ENCODE measurements around the gene RALGPS2. TPM values are rescaled to one million over a fixed set of nuclear protein-coding genes. Genes with fewer than 3 reads are reported as not detected.
A peak's percentile ranks its signal among the peaks of the same experiment; 100 is the strongest.

Gene RALGPS2
- total RNA-seq, 2 experiments from 2014 or later: 4.8 to 5.5 TPM

DNA sequence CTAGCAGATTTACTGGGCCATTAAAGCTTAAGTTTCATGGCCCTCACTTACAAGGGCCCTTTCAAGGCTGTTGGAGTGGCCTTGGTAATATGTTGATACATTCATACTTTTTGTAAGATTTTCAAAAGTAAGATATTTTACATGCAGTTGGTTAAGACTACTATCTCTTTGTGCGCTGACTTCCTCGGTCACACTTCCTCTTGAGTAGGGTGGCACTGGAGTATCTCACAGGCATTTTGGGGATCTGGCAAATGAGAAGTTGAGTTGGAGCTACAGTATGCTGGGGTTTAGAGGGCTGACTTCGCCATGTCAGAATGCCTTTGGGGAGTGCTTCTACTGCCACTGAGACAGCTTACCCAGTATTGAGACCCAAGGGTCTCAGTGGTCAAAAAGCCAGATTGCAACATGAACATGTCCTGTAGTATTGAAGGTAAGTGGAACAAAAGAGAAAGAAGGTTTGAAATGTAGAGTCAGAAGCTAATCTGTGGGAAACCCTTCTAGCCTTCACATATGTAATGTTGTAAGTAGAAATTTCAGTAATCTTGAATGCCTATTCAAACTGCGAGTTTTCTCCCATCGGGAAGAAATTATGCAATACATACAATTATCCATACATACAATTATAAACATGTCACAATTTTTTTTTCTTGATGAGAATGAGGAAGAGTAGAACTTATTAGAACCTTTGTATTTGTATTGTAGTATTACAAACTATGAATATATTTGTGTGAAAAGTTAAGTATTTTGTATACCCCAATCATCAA lies 32.3 kb upstream of the RALGPS2 start:
- Mint-ChIP-seq H3K27ac (no peak overlapping the region), H3K9me3 (ENCODE audit: low read depth) (no peaks in the 10 kb centered on the region), H3K27me3 (peaks cover 1% of the 10 kb centered on the region), H3K4me3 (no peak overlapping the region), H3K4me1 (no peaks in the 10 kb centered on the region), H3K36me3 (ENCODE audit: low read depth) (no peaks in the 10 kb centered on the region)
- CTCF ChIA-PET: interaction anchor here (0.7 to 0.9 kb wide), 2 partner anchors 13 to 28 kb away, joined by 3 to 4 read pairs; no protein-coding TSS in a partner anchor
- ATAC-seq: no peak
- POLR2A ChIA-PET: no interaction called here
- DNase-seq: no peak
- intact Hi-C loops (cut with DNase I, micrococcal nuclease): no loop called here

DNA sequence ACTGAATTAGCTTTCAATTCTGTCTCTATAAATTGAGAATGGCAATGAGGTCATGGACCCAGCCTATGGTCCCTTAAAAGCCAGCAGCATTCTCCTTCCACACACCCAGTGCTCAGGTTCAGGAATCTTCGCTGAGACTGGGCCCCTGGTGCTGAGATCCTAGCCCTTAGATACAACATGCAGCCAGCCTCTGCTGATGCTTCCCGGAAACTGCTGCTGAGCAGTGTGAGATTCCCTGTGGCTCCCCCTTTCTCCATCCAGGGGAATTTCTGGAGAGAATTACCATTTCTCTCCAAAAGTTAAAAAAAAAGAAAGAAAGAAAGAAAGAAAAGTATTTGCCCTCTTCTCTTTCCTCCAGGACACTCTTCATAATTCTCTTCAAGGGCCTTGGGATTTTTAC lies 31.7 kb upstream of the RALGPS2 start:
- DNase-seq: no peak
- Mint-ChIP-seq H3K4me1 (no peaks in the 10 kb centered on the region), H3K27me3 (no peaks in the 10 kb centered on the region), H3K27ac (no peak overlapping the region), H3K9me3 (ENCODE audit: low read depth) (no peaks in the 10 kb centered on the region), H3K36me3 (ENCODE audit: low read depth) (no peaks in the 10 kb centered on the region), H3K4me3 (no peak overlapping the region)
- no peak for ATAC-seq
- ChIA-PET CTCF (no interaction called here), POLR2A (no interaction called here)
- intact Hi-C loops (cut with DNase I, micrococcal nuclease): no loop called here

DNA sequence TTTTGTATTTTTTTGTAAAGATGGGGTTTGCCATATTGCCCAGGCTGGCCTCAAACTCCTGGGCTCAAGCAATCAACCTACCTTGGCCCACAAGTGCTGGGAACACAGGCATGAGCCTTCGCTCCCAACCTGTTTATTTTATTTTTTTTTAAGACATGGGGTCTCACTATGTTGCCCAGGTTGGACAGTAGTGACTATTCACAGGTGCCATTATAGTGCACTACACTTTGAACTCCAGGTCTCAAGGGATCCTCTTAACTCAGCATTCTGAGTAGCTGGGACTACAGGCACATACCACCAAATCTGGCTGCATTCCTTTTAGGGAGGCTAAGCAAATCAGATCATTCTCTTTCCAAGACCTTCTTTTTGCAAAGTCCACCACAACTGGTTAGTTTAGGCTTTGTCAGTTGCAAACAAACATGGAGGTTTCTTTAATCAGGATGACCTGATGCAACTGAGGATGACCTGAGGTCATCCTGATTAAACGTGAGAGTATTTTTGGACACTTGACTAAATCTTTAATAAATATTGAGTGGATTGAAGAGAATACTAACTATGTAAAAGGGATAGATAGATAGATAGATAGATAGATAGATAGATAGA lies 30.0 kb upstream of the RALGPS2 start:
- CTCF ChIA-PET: interaction anchor here (0.6 kb wide), 1 partner anchor 100 kb away, joined by 3 read pairs; no protein-coding TSS in a partner anchor
- no peak overlapping the region for H3K27ac Mint-ChIP-seq
- DNase-seq (no peak), ATAC-seq (no peak)
- no peaks in the 10 kb centered on the region for H3K9me3 Mint-ChIP-seq (ENCODE audit: low read depth)
- no peaks in the 10 kb centered on the region for H3K36me3 Mint-ChIP-seq (ENCODE audit: low read depth)
- intact Hi-C loops (cut with DNase I, micrococcal nuclease): no loop called here
- no peak overlapping the region for H3K4me3 Mint-ChIP-seq
- H3K27me3 Mint-ChIP-seq: no peaks in the 10 kb centered on the region
- H3K4me1 Mint-ChIP-seq: no peaks in the 10 kb centered on the region
- POLR2A ChIA-PET: no interaction called here

DNA sequence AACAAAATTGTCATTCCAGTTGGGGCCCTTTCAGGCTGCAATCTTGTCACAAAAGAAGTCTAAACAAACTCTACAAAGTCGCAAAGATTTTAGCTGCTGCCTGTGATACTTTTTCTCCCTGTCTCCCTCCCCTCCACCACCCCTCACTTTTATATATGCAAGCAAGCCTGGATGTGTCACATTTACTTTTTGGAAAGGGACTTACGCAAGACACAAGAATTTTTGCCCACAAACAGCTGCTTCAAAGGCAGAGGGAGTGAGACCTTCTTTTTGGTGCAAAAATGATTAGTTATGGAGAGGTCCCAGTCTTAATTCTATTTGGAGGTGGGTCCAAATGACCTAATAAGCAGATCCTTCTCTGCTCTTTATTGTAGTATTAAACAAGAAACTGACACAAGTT lies 22.9 kb upstream of the RALGPS2 start:
- DNase-seq (no peak), ATAC-seq (no peak)
- H3K9me3 Mint-ChIP-seq (ENCODE audit: low read depth): no peaks in the 10 kb centered on the region
- no peak overlapping the region for H3K4me3 Mint-ChIP-seq
- no peaks in the 10 kb centered on the region for H3K36me3 Mint-ChIP-seq (ENCODE audit: low read depth)
- intact Hi-C loops (cut with DNase I, micrococcal nuclease): no loop called here
- ChIA-PET POLR2A (no interaction called here), CTCF (no interaction called here)
- no peak overlapping the region for H3K27ac Mint-ChIP-seq
- no peaks in the 10 kb centered on the region for H3K4me1 Mint-ChIP-seq
- peaks cover 14% of the 10 kb centered on the region for H3K27me3 Mint-ChIP-seq

DNA sequence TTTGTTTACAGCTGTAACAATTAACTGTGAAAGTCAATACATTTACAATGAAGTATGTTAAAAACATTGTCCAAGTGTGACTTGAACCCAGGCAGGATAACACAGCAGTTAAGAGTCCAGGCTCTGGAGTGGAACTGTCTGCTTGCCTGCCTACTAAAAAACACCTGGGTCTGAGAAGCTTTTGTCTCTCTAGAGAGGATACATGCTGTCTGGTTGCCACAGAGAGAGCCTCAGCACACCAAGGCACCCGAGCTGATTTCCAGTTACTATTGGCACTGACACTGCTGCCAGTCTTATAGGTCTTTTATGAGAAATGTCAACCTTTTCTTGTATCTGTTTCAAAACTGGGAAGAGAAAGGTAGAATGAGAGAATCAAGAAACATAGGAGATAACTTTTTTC lies 20.2 kb upstream of the RALGPS2 start:
- DNase-seq (no peak), ATAC-seq (no peak)
- CTCF ChIA-PET: no interaction called here
- Mint-ChIP-seq H3K9me3 (ENCODE audit: low read depth) (no peaks in the 10 kb centered on the region), H3K36me3 (ENCODE audit: low read depth) (no peaks in the 10 kb centered on the region), H3K4me1 (no peaks in the 10 kb centered on the region), H3K4me3 (no peak overlapping the region), H3K27ac (no peak overlapping the region), H3K27me3 (peaks cover 21% of the 10 kb centered on the region)
- intact Hi-C loops (cut with DNase I, micrococcal nuclease): no loop called here
- POLR2A ChIA-PET: no interaction called here

DNA sequence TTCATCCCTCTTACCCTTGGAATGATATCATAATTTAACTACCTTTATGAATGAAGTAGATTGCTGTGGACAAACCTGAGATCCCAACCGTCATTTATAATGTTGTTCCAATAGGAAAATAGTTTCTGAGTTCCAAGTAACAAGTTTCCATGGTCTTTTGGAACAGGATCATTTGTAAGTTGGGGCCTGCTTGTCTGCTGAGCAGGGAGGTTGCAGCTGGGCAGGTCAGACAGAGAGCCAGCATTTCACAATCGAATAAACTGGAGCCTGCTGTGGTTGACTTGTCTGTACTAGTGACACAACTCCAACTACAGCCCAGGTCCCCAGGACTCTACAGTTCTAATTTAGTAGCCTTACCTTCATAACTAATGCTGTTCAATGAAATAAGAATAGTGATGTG lies 18.6 kb upstream of the RALGPS2 start:
- Mint-ChIP-seq H3K27ac (no peak overlapping the region), H3K36me3 (ENCODE audit: low read depth) (no peaks in the 10 kb centered on the region), H3K4me1 (no peaks in the 10 kb centered on the region), H3K4me3 (no peak overlapping the region), H3K27me3 (peaks cover 26% of the 10 kb centered on the region), H3K9me3 (ENCODE audit: low read depth) (no peaks in the 10 kb centered on the region)
- ATAC-seq (no peak), DNase-seq (no peak)
- POLR2A ChIA-PET: no interaction called here
- CTCF ChIA-PET: no interaction called here
- intact Hi-C loops (cut with DNase I, micrococcal nuclease): no loop called here

DNA sequence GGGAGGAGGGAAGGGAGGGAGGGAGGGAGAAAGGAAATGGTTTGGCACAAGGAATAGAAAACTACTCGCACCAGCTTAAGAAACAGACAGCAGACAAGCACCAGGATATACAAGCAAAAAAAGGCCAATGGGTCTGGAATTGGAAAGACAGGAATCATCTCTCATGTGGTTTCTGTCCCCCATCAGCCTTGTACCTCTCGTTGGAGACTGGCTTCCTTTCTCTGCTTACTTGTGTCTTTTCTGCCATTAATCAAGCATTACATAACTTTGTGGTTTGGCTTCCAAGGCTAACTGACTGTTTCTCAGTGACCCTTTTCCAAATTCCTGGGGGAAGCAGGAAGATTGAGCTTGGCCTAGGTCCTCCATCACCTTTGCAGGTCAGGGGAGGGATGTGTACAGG lies 11.8 kb upstream of the RALGPS2 start:
- CTCF ChIA-PET: no interaction called here
- no peaks in the 10 kb centered on the region for H3K36me3 Mint-ChIP-seq (ENCODE audit: low read depth)
- H3K4me1 Mint-ChIP-seq: no peaks in the 10 kb centered on the region
- intact Hi-C loops (cut with DNase I, micrococcal nuclease): no loop called here
- no peak overlapping the region for H3K27ac Mint-ChIP-seq
- ATAC-seq (no peak), DNase-seq (no peak)
- H3K27me3 Mint-ChIP-seq: peaks cover 20% of the 10 kb centered on the region
- H3K9me3 Mint-ChIP-seq (ENCODE audit: low read depth): no peaks in the 10 kb centered on the region
- POLR2A ChIA-PET: no interaction called here
- no peak overlapping the region for H3K4me3 Mint-ChIP-seq

DNA sequence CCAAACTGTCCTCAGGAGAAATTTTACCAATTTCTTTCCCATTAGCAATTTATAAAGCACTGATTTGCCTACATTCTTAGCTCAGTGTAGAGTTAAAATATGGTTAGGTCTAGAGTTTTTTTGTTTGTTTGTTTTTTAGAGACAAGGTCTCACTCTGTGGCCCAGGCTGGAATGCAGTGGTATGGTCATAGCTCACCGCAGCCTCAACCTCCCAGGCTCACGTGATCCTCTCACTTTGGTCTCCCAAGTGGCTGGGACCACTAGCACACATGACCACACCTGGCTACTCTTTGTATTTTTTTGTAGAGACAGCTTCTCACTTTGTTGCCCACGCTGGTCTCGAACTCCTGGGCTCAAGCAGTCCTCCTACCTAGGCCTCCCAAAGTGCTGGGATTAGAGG lies 10.6 kb upstream of the RALGPS2 start:
- H3K9me3 Mint-ChIP-seq (ENCODE audit: low read depth): no peaks in the 10 kb centered on the region
- H3K27ac Mint-ChIP-seq: no peak overlapping the region
- intact Hi-C loops (cut with DNase I, micrococcal nuclease): no loop called here
- ChIA-PET CTCF (no interaction called here), POLR2A (no interaction called here)
- peaks cover 18% of the 10 kb centered on the region for H3K27me3 Mint-ChIP-seq
- no peak overlapping the region for H3K4me3 Mint-ChIP-seq
- H3K4me1 Mint-ChIP-seq: no peaks in the 10 kb centered on the region
- no peak for DNase-seq
- H3K36me3 Mint-ChIP-seq (ENCODE audit: low read depth): no peaks in the 10 kb centered on the region
- ATAC-seq: no peak

DNA sequence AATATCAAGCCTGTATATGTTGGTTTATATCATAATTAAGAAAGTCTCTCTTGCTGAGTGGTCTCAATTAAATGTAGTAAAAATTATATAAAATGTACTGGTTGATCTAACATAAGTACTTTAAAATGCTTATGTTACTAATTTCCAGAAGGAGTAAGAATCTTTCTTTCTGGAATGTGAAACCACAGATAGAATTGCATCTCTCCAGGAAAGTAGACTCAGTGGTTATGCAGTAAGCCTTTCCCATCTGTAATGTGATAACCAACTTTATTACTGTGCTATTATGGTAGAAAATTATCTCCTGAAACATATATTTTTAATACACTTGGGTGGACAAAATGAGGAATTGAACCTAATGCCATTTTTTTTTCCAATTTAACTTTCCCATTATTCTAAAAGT lies 8.9 kb upstream of the RALGPS2 start:
- H3K4me1 Mint-ChIP-seq: no peaks in the 10 kb centered on the region
- intact Hi-C loops (cut with DNase I, micrococcal nuclease): no loop called here
- ChIA-PET POLR2A (no interaction called here), CTCF (no interaction called here)
- H3K4me3 Mint-ChIP-seq: no peak overlapping the region
- no peaks in the 10 kb centered on the region for H3K36me3 Mint-ChIP-seq (ENCODE audit: low read depth)
- peaks cover 14% of the 10 kb centered on the region for H3K27me3 Mint-ChIP-seq
- no peak for ATAC-seq
- no peak for DNase-seq
- no peak overlapping the region for H3K27ac Mint-ChIP-seq
- no peaks in the 10 kb centered on the region for H3K9me3 Mint-ChIP-seq (ENCODE audit: low read depth)

DNA sequence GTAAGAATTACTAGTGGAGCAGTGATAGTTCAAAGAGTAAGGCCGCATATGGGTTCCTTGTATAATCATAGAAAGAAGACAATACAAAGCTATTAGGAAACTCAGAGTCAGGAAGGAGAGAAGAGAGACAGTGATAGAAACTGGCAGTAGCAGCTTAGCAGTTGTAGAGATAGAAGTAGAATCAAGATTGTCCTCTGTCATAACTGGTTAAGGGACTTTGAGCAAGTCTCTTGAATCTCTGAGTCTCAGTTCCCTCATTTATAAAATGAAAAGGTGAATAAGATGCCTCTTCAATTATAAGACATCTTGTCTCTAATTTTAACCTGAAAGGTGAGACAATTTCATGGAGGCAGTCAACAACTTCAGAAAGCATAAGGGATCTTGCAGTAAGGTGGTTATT lies 6.5 kb upstream of the RALGPS2 start:
- POLR2A ChIA-PET: no interaction called here
- CTCF ChIA-PET: interaction anchor here (0.9 kb wide), 1 partner anchor 9 kb away, joined by 4 read pairs; no protein-coding TSS in a partner anchor
- Mint-ChIP-seq H3K9me3 (ENCODE audit: low read depth) (no peaks in the 10 kb centered on the region), H3K4me1 (no peaks in the 10 kb centered on the region), H3K36me3 (ENCODE audit: low read depth) (no peaks in the 10 kb centered on the region), H3K4me3 (no peak overlapping the region), H3K27me3 (peaks cover 11% of the 10 kb centered on the region), H3K27ac (no peak overlapping the region)
- intact Hi-C loops (cut with DNase I, micrococcal nuclease): no loop called here
- no peak for DNase-seq
- no peak for ATAC-seq

DNA sequence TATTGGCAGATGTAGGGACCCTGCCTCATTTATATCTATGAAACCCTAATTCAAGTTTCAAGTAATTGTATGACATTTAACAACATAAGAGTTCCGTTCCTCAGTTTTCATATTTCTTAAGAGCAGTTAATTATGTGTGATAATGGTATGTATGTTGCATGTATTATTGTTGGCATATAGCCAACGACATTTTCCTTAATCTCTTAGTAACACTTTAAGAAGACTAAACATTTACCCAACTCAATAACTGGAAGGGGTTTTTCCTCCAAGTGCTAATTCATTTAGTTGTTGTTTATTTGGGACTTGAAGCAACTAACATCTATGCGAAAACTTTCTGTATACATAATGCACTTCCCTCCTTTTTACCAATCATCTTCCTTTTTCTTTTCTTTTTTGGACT lies 1.5 kb upstream of the RALGPS2 start:
- no peak for ATAC-seq
- no peaks in the 10 kb centered on the region for H3K36me3 Mint-ChIP-seq (ENCODE audit: low read depth)
- peaks cover 20% of the 10 kb centered on the region for H3K4me1 Mint-ChIP-seq
- no peak overlapping the region for H3K27ac Mint-ChIP-seq
- intact Hi-C loops (cut with DNase I, micrococcal nuclease): no loop called here
- H3K9me3 Mint-ChIP-seq (ENCODE audit: low read depth): no peaks in the 10 kb centered on the region
- ChIA-PET POLR2A (no interaction called here), CTCF (no interaction called here)
- H3K4me3 Mint-ChIP-seq: no peak overlapping the region
- no peak for DNase-seq
- H3K27me3 Mint-ChIP-seq: no peaks in the 10 kb centered on the region

DNA sequence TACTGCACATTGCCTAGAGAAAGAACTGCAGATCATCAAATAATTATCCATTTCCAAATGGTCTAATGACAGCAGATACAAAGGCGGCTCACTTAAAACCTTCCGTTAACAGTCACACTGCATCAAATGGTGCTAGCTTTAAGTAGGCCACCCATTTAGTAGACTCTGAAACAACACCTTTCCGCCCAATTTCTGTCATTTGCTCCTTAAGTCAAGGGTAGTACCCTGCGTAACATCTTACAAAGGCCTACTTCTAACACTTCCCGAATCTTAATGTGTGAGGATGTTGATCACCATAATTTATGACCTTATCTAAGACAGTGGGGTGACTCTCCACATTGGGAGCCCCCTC lies 692 bp upstream of the RALGPS2 start:
- Mint-ChIP-seq H3K4me1 (peaks cover 20% of the 10 kb centered on the region), H3K27me3 (no peaks in the 10 kb centered on the region), H3K9me3 (ENCODE audit: low read depth) (no peaks in the 10 kb centered on the region), H3K4me3 (peak overlapping the region; percentile 74), H3K27ac (no peak overlapping the region), H3K36me3 (ENCODE audit: low read depth) (no peaks in the 10 kb centered on the region)
- no peak for ATAC-seq
- ChIA-PET CTCF (no interaction called here), POLR2A (no interaction called here)
- intact Hi-C loops (cut with DNase I, micrococcal nuclease): no loop called here
- no peak for DNase-seq

Measured in activated CD4-positive, alpha-beta T cell treated with anti-CD3 and anti-CD28 coated beads for 36 hours (primary cell).